IPS-15b (cell line): ENCODE results near the gene BCKDK.
A peak's percentile ranks its signal among the peaks of the same experiment; 100 is the strongest.

Experiments used
- H3K27me3 ChIP-seq: one replicate; pipeline ENCODE4 v1.6.1; 2013; ENCODE audit warnings: low read length; ENCODE audit not compliant: control insufficient read depth, insufficient read depth
- H3K36me3 ChIP-seq: one replicate; pipeline ENCODE4 v1.6.1; 2013; ENCODE audit warnings: low read length; ENCODE audit not compliant: control insufficient read depth, insufficient read depth
- H3K4me1 ChIP-seq: one replicate; pipeline ENCODE4 v1.6.1; 2013; ENCODE audit warnings: mild to moderate bottlenecking, low read length; ENCODE audit not compliant: control insufficient read depth, insufficient read depth
- H3K4me3 ChIP-seq: one replicate; pipeline ENCODE4 v1.5.1; 2013; ENCODE audit warnings: low read depth, low read length
- H3K9ac ChIP-seq: one replicate; pipeline ENCODE4 v1.6.1; 2013; ENCODE audit warnings: low read depth, mild to moderate bottlenecking, low read length
- H3K9me3 ChIP-seq: one replicate; pipeline ENCODE4 v1.6.1; 2013; ENCODE audit warnings: mild to moderate bottlenecking, low read length; ENCODE audit not compliant: control insufficient read depth, insufficient read depth

BCKDK gene

GRCh38 chr16:31108035-31108793 lies at the start of gene BCKDK:
Gene BCKDK, plus strand, starts transcription at chr16:31108386. Its CDS starts 838 bp downstream, at chr16:31109224.
- Histone ChIP-seq H3K9ac (peak within 1 kb of the TSS; percentile 24), H3K27me3 (peaks cover 2% of the 10 kb centered on the region), H3K4me3 (peak within 1 kb of the TSS; percentile 73), H3K4me1 (no peaks in the 10 kb centered on the region), H3K9me3 (no peaks in the 10 kb centered on the region), H3K36me3 (peaks cover 24% of the 10 kb centered on the region)

- H3K4me1 ChIP-seq, result no peaks in the 10 kb centered on the region
- peaks cover 17% of the 10 kb centered on the region for H3K36me3 ChIP-seq
- H3K4me3 ChIP-seq, result no peak overlapping the region
- no peaks in the 10 kb centered on the region for H3K27me3 ChIP-seq
- no peak overlapping the region for H3K9ac ChIP-seq
- no peaks in the 10 kb centered on the region for H3K9me3 ChIP-seq
These were observed 46.9 kb upstream of the BCKDK start for GRCh38 chr16:31061126-31061812.

- Histone ChIP-seq H3K27me3 (no peaks in the 10 kb centered on the region), H3K4me3 (no peak overlapping the region), H3K36me3 (peaks cover 17% of the 10 kb centered on the region), H3K9ac (no peak overlapping the region), H3K4me1 (no peaks in the 10 kb centered on the region), H3K9me3 (no peaks in the 10 kb centered on the region)
These were observed 46.3 kb upstream of the BCKDK start for GRCh38 chr16:31061813-31062440.

GRCh38 chr16:31063495-31063842 lies 44.7 kb upstream of the BCKDK start:
- Histone ChIP-seq H3K36me3 (peaks cover 17% of the 10 kb centered on the region), H3K9me3 (no peaks in the 10 kb centered on the region), H3K9ac (no peak overlapping the region), H3K27me3 (no peaks in the 10 kb centered on the region), H3K4me3 (no peak overlapping the region), H3K4me1 (no peaks in the 10 kb centered on the region)

- no peak overlapping the region for H3K9ac ChIP-seq
- no peak overlapping the region for H3K4me3 ChIP-seq
- peaks cover 17% of the 10 kb centered on the region for H3K36me3 ChIP-seq
- no peaks in the 10 kb centered on the region for H3K4me1 ChIP-seq
- no peaks in the 10 kb centered on the region for H3K27me3 ChIP-seq
- no peaks in the 10 kb centered on the region for H3K9me3 ChIP-seq
These were observed 44.2 kb upstream of the BCKDK start for GRCh38 chr16:31063843-31064611.

GRCh38 chr16:31064882-31065461 lies 43.2 kb upstream of the BCKDK start:
- Histone ChIP-seq H3K4me3 (no peak overlapping the region), H3K4me1 (no peaks in the 10 kb centered on the region), H3K9me3 (no peaks in the 10 kb centered on the region), H3K9ac (no peak overlapping the region), H3K27me3 (no peaks in the 10 kb centered on the region), H3K36me3 (peaks cover 17% of the 10 kb centered on the region)

- Histone ChIP-seq H3K27me3 (no peaks in the 10 kb centered on the region), H3K36me3 (peaks cover 6% of the 10 kb centered on the region), H3K9me3 (no peaks in the 10 kb centered on the region), H3K9ac (no peak overlapping the region), H3K4me1 (peaks cover 5% of the 10 kb centered on the region), H3K4me3 (no peak overlapping the region)
These were observed 40.8 kb upstream of the BCKDK start for GRCh38 chr16:31067342-31067741.

GRCh38 chr16:31071861-31072260 lies 36.3 kb upstream of the BCKDK start:
- H3K27me3 ChIP-seq, result no peaks in the 10 kb centered on the region
- H3K4me3 ChIP-seq, result peak overlapping the region; percentile 100
- peaks cover 5% of the 10 kb centered on the region for H3K4me1 ChIP-seq
- H3K9ac ChIP-seq, result peak overlapping the region; percentile 84
- no peaks in the 10 kb centered on the region for H3K9me3 ChIP-seq
- H3K36me3 ChIP-seq, result peaks cover 8% of the 10 kb centered on the region

GRCh38 chr16:31072540-31073141 lies 35.5 kb upstream of the BCKDK start:
- no peaks in the 10 kb centered on the region for H3K9me3 ChIP-seq
- peaks cover 16% of the 10 kb centered on the region for H3K36me3 ChIP-seq
- H3K4me3 ChIP-seq, result peak overlapping the region; percentile 100
- no peaks in the 10 kb centered on the region for H3K27me3 ChIP-seq
- peaks cover 5% of the 10 kb centered on the region for H3K4me1 ChIP-seq
- H3K9ac ChIP-seq, result peak overlapping the region; percentile 84

GRCh38 chr16:31073142-31073969 lies 34.8 kb upstream of the BCKDK start:
- peaks cover 5% of the 10 kb centered on the region for H3K4me1 ChIP-seq
- no peaks in the 10 kb centered on the region for H3K9me3 ChIP-seq
- peak overlapping the region; percentile 100 for H3K4me3 ChIP-seq
- peaks cover 22% of the 10 kb centered on the region for H3K36me3 ChIP-seq
- no peaks in the 10 kb centered on the region for H3K27me3 ChIP-seq
- peak overlapping the region; percentile 84 for H3K9ac ChIP-seq
